ENCODE measurements around the gene RAET1E.
"Not testable (repeated sequence)": the region's sequence is repeated elsewhere in the genome, so short reads cannot be mapped to it uniquely, and the experiment has no call there.

Gene RAET1E

DNA sequence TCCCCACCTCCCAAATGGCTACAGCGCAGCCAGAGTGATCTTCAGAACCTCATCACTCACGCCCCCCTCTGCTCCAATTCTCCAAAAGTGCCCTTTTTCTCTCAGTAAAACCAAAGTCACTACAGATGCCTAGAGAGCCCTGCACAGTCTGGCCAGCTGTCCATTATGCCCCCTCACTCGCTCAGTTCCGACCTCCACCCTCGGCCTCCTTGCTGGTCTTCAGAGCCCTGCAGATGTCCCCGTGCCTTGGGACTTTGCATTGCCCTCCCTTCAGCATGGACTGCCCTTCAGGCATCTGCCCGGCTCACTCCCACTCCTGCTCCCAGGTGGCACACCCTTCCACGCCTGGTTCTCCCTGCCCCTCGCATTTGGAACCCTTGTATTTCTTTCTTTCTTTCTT lies 1.1 kb upstream of the RAET1E start:
- Histone ChIP-seq H3K4me1 (ENCODE audit: control insufficient read depth in 1 of 2, insufficient read depth in 1 of 2, low read depth in 1 of 2, low read length in 1 of 2) (no peaks in the 10 kb centered on the region), H3K27ac (no peak overlapping the region), H3K4me3 (ENCODE audit: low read depth in 1 of 2, low read length in 1 of 2) (no peak overlapping the region), H3K27me3 (peaks cover 7% of the 10 kb centered on the region), H3K9me3 (no peaks in the 10 kb centered on the region), H3K36me3 (no peaks in the 10 kb centered on the region)
- no peak for TF ChIP-seq CTCF (IDR thresholded peaks at IDR 0.05)

DNA sequence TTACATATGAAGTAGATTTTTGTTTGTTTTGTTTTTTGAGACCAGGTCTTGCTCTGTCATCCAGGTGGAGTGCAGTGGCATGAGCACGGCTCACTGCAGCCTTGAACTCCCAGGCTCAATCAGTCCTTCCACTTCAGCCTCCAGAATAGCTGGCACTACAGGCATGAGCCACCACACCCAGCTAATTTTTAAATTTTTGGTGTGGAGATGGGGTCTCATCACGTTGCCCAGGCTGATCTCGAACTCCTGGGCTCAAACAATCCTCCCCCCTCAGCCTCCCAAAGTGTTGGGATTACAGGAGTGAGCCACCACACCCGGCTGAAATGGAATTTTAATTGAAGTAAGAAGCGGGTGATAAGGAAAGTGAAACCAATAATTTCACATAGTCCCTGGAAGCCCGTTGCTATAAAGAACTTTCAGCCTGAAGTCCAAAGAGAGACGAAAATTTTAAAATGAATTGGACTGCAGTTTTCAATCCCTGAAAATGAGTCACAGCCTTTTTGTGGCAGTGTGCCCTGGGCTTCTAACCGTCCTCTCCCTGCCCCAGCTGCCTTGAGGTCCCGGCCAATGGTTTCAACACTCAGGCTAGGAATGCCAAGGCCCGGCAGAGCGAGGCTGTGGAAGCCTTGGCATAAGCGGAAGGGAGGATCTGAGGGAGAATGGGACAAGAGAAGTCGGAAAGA lies 757 bp downstream of the RAET1E start:
- no peaks in the 10 kb centered on the region for H3K36me3 ChIP-seq
- H3K27ac ChIP-seq: no peak overlapping the region
- TF ChIP-seq CTCF (IDR thresholded peaks at IDR 0.05): no peak
- no peaks in the 10 kb centered on the region for H3K27me3 ChIP-seq
- H3K4me1 ChIP-seq (ENCODE audit: control insufficient read depth in 1 of 2, insufficient read depth in 1 of 2, low read depth in 1 of 2, low read length in 1 of 2): no peaks in the 10 kb centered on the region
- no peak overlapping the region for H3K4me3 ChIP-seq (ENCODE audit: low read depth in 1 of 2, low read length in 1 of 2)
- no peaks in the 10 kb centered on the region for H3K9me3 ChIP-seq

DNA sequence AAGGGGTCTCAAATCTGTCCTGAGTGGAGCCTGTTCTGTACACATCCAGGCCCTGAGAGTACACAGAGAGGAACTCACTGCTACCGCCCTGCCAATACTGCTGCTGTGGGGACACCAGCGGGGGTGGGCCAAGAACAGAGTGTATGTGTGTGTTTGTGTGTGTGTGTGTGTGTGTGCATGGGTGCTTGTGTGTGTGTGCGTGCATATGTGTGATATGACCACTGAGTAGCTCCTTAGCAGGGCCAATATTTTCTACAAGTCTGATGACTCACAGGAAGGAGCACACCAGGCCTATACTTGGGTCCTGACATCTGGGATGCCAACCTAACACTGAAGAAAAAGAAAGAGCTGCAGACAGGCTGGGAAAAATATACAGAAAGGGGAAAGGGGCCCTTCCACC lies 1.4 kb downstream of the RAET1E start:
- Histone ChIP-seq H3K4me3 (ENCODE audit: low read depth in 1 of 2, low read length in 1 of 2) (no peak overlapping the region), H3K27me3 (no peaks in the 10 kb centered on the region), H3K9me3 (no peaks in the 10 kb centered on the region), H3K27ac (no peak overlapping the region), H3K36me3 (no peaks in the 10 kb centered on the region), H3K4me1 (ENCODE audit: control insufficient read depth in 1 of 2, insufficient read depth in 1 of 2, low read depth in 1 of 2, low read length in 1 of 2) (no peaks in the 10 kb centered on the region)
- TF ChIP-seq CTCF (IDR thresholded peaks at IDR 0.05): no peak

DNA sequence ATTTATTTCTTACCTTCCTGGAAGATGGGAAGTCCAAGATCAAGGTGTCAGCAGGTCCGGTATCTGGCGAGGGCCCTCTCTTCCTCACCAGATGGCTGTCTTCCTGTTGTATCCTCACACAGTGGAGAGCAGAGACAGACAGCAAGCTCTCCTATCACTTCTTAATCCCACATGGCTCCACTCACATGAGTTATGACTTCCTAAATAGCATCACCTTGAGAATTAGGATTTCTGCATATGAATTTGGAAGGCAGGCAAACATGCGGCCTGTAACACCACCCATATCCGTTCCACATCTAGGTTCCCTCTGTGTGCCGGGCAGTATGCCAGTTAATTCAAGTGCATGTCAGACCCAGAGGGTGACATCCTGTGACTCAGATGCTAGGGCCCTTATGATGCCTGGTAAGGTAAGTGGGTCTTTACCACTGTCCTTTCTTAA lies 2.1 kb downstream of the RAET1E start:
- TF ChIP-seq CTCF (IDR thresholded peaks at IDR 0.05): no peak
- Histone ChIP-seq H3K36me3 (no peaks in the 10 kb centered on the region), H3K4me1 (ENCODE audit: control insufficient read depth in 1 of 2, insufficient read depth in 1 of 2, low read depth in 1 of 2, low read length in 1 of 2) (no peaks in the 10 kb centered on the region), H3K27me3 (no peaks in the 10 kb centered on the region), H3K27ac (no peak overlapping the region), H3K4me3 (ENCODE audit: low read depth in 1 of 2, low read length in 1 of 2) (no peak overlapping the region), H3K9me3 (no peaks in the 10 kb centered on the region)

DNA sequence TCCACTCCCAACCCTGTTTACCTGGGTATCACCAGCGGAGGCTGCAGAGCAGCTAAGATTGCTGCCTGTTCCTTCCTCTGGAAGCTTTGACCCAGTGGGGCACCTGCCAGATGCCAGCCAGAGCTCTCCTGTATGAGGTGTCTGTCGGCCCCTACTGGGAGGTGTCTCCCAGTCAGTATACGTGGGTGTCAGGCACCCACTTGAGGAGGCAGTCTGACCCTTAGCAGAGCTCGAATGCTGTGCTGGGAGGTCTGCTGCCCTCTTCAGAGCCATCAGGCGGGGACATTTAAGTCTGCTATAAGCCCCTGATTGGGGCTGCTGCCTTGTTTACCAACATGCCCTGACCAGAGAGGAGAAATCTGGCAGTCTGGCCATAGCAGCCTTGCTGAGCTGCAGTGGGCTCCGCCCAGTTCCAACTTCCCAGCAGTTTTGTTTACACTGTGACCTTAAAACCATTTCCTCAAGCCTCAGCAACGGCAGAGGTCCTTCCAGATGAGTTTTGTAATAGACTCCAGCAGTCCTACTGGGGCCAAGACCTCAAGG lies 2.8 kb downstream of the RAET1E start:
- no peaks in the 10 kb centered on the region for H3K4me1 ChIP-seq (ENCODE audit: control insufficient read depth in 1 of 2, insufficient read depth in 1 of 2, low read depth in 1 of 2, low read length in 1 of 2)
- H3K4me3 ChIP-seq (ENCODE audit: low read depth in 1 of 2, low read length in 1 of 2): no peak overlapping the region
- H3K27ac ChIP-seq: no peak overlapping the region
- H3K36me3 ChIP-seq: no peaks in the 10 kb centered on the region
- no peak for TF ChIP-seq CTCF (IDR thresholded peaks at IDR 0.05)
- no peaks in the 10 kb centered on the region for H3K27me3 ChIP-seq
- H3K9me3 ChIP-seq: no peaks in the 10 kb centered on the region

DNA sequence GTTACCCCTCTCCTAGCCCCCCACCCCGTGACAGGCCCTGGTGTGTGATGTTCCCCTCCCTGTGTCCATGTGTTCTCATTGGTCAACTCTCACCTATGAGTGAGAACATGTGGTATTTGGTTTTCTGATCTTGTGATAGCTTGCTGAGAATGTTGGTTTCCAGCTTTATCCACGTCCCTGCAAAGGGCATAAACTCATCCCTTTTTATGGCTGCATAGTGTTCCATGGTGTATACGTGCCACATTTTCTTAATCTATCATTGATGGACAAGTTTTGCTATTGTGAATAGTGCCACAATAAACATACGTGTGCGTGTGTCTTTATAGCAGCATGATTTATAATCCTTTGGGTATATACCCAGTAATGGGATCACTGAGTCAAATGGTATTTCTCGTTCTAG lies 6.0 kb downstream of the RAET1E start:
- H3K4me3 ChIP-seq (ENCODE audit: low read depth in 1 of 2, low read length in 1 of 2); H3K27ac ChIP-seq; H3K27me3 ChIP-seq; H3K36me3 ChIP-seq; H3K9me3 ChIP-seq; H3K4me1 ChIP-seq (ENCODE audit: control insufficient read depth in 1 of 2, insufficient read depth in 1 of 2, low read depth in 1 of 2, low read length in 1 of 2): not testable (repeated sequence)
